ENCODE results near the gene RSPRY1. TPM values are rescaled to one million over a fixed set of nuclear protein-coding genes. Genes with fewer than 3 reads are reported as not detected.
A peak's percentile ranks its signal among the peaks of the same experiment; 100 is the strongest.
"Not testable (repeated sequence)": the region's sequence is repeated elsewhere in the genome, so short reads cannot be mapped to it uniquely, and the experiment has no call there.

The RSPRY1 gene
- total and polyA plus RNA-seq, 4 donors: 41.2 to 67.7 (median 49.0) TPM

DNA sequence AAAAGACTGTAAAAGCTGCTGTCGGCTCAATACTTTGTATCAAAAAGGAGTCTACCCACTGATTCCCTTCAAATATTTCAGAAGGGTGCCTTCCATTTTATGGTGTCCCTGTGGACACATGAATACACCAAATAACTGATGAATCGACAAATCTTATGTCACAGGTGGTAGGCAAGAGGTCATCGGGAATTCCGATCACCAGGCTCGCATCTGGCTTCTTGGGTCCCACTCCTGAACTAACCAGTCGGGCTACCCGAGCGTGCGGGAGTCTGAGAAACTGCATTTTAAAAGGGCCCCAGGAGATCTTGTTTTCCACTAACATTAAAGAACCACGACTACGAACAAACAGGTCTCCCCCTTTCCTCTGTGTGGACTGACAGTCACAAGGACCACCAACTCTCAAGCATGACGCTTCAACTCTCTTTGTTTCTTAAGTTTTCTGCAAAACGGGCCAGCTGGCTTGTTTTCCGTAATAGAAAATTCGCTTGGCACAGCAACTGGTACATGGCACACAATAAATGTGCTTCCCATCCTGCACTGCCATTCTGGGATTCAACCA lies 1.2 kb upstream of the RSPRY1 start:
- Histone ChIP-seq H3K36me3 (ENCODE audit: control insufficient read depth, insufficient read depth, low read length) (peaks cover 8% of the 10 kb centered on the region), H3K4me1 (ENCODE audit: control insufficient read depth, insufficient read depth, low read length) (peaks cover 12% of the 10 kb centered on the region), H3K4me3 (ENCODE audit: low read depth, low read length) (peak overlapping the region; percentile 99), H3K27me3 (ENCODE audit: control insufficient read depth, insufficient read depth, low read length) (no peaks in the 10 kb centered on the region), H3K9me3 (ENCODE audit: control insufficient read depth, insufficient read depth, low read length) (no peaks in the 10 kb centered on the region), H3K27ac (ENCODE audit: low read depth, low read length) (peak overlapping the region; percentile 95)
- WGBS (ENCODE audit: insufficient coverage): 16% methylated on average over 15 of the region's 15 CpGs
- peak in 1 of 6 donors; percentile 79 for DNase-seq (ENCODE audit: low read depth in 4 of 6, low spot score in 6 of 6)

DNA sequence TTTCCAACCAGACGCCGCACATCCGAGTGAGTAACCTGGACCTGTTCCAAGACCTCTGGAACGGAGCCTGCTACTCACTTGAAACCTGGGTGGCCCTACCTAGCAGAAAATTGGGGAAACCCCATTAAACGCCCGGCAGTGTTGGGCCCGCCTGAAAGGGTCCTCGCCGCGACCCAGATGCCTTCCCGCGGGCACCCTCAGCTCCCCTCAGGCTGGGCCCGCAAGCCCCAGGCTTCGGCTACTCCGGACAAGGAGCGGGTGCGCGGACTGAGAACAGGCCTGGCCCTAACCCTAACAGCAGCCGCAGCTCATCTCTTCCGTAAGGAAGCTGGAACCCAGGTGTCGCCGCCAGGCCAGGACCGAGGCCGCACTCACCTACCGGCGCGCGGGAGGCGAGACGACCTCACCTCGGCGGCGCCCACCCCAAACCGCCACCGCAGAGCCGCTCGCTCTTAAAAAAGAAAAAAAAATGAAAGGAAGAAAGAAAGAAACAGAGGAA lies 634 bp upstream of the RSPRY1 start:
- Histone ChIP-seq H3K4me3 (ENCODE audit: low read depth, low read length) (peak overlapping the region; percentile 99), H3K36me3 (ENCODE audit: control insufficient read depth, insufficient read depth, low read length) (peaks cover 10% of the 10 kb centered on the region), H3K27me3 (ENCODE audit: control insufficient read depth, insufficient read depth, low read length) (no peaks in the 10 kb centered on the region), H3K4me1 (ENCODE audit: control insufficient read depth, insufficient read depth, low read length) (peaks cover 14% of the 10 kb centered on the region), H3K27ac (ENCODE audit: low read depth, low read length) (peak overlapping the region; percentile 95), H3K9me3 (ENCODE audit: control insufficient read depth, insufficient read depth, low read length) (no peaks in the 10 kb centered on the region)
- WGBS (ENCODE audit: insufficient coverage): under 1% methylated on average over 20 of the region's 37 CpGs
- peak in 1 of 6 donors; percentile 84 for DNase-seq (ENCODE audit: low read depth in 4 of 6, low spot score in 6 of 6)

DNA sequence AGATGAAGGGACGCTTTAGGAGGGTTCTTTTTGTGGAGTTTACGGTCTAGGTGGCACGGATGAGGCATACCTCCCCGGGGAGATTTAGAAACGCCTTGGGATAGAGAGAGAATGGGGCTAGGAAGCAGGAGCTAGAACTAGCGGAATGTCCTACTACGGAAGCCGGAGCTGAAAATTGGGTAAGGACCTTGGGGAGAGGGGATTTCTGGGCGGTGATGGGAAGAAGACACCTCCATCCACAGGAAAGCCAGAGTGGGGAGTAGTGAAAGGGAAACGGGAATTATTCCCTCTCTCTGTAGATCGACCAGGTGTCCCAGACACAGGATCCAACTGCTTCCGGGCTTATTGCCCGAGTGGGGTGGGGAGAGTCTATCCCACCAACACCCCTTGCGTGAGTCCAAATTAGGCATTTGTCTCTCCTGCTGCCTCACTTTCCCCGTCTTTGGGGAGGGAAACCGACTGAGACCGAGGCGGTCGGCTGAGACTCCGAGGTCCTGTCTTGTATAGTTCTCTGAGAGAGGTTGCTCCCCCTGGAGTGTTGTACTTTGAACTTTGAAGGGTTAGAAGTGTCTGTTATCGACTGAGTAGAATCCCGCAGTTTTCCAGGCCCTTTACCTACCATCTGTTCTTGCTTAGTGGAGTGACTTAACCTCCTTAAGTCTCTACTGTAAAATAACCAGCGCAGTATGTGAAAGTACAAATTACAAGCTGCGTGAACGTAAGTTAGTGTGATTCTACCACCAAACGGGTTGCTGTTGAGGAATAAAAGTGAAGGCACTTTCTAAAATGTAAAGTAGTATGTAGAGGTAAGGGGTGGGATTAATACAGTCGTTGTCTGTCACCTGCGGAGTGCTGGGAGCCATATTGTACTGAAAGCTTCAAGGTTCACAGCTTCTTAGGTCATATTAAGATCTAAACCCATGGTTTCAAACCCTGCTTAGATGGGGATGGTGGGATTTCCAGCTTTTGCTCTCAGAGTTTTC lies 1.0 kb downstream of the RSPRY1 start:
- Histone ChIP-seq H3K4me1 (ENCODE audit: control insufficient read depth, insufficient read depth, low read length) (peaks cover 14% of the 10 kb centered on the region), H3K9me3 (ENCODE audit: control insufficient read depth, insufficient read depth, low read length) (no peaks in the 10 kb centered on the region), H3K27me3 (ENCODE audit: control insufficient read depth, insufficient read depth, low read length) (no peaks in the 10 kb centered on the region), H3K4me3 (ENCODE audit: low read depth, low read length) (peak overlapping the region; percentile 99), H3K27ac (ENCODE audit: low read depth, low read length) (peak overlapping the region; percentile 99), H3K36me3 (ENCODE audit: control insufficient read depth, insufficient read depth, low read length) (peaks cover 10% of the 10 kb centered on the region)
- DNase-seq (ENCODE audit: low read depth in 4 of 6, low spot score in 6 of 6): peak in 2 of 6 donors; percentile 59 to 67
- 0% methylated on average over 17 of the region's 28 CpGs for WGBS (ENCODE audit: insufficient coverage)

DNA sequence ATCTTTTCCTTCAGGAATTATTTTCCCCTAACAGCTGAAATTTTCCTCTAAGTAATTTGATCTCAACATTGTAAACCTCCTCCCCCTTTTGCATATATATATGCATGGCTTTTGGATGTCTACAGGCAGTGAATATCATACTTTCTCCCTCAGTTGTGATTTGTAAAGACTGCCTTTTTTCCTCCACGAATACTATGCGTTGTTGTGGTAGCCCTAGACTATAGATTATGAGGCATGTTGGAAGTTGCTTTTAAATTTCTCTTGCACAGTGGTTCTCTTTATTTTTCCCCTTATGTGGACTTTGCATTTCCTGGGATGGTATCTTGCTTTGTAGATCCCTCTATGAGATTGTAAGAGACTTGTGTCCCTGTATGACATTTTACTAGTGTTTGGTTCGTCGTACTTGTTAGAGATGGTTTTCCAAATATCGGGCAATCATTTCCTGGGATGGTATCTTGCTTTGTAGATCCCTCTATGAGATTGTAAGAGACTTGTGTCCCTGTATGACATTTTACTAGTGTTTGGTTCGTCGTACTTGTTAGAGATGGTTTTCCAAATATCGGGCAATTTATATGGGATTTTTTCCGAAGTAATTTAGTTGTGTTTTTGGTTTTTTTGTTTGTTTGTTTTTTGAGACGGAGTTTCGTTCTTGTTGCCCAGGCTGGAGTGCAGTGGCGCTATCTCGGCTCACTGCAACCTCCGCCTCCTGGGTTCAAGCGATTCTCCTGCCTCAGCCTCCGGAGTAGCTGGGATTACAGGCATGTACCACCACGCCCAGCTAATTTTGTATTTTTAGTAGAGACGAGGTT lies 2.0 kb downstream of the RSPRY1 start:
- H3K4me1 ChIP-seq (ENCODE audit: control insufficient read depth, insufficient read depth, low read length): peaks cover 14% of the 10 kb centered on the region
- H3K27me3 ChIP-seq (ENCODE audit: control insufficient read depth, insufficient read depth, low read length); DNase-seq (ENCODE audit: low read depth in 4 of 6, low spot score in 6 of 6); H3K36me3 ChIP-seq (ENCODE audit: control insufficient read depth, insufficient read depth, low read length); H3K9me3 ChIP-seq (ENCODE audit: control insufficient read depth, insufficient read depth, low read length): not testable (repeated sequence)
- H3K27ac ChIP-seq (ENCODE audit: low read depth, low read length): peak overlapping the region; percentile 11
- H3K4me3 ChIP-seq (ENCODE audit: low read depth, low read length): peak overlapping the region; percentile 99
- WGBS (ENCODE audit: insufficient coverage): 88% methylated on average over 7 of the region's 18 CpGs

DNA sequence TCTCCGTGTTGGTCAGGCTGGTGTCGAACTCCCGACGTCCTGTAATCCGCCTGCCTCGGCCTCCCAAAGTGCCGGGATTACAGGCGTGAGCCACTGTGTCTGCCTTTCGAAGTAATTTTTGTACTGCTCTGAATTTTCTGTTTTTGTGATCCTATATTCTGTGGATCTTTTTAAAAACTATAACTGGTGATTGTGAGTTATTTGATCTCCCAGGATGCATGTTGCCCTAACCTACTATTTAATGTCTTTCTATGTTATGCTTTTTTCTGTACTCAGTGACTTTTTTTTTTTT lies 2.5 kb downstream of the RSPRY1 start:
- 96% methylated on average over 7 of the region's 9 CpGs for WGBS (ENCODE audit: insufficient coverage)

DNA sequence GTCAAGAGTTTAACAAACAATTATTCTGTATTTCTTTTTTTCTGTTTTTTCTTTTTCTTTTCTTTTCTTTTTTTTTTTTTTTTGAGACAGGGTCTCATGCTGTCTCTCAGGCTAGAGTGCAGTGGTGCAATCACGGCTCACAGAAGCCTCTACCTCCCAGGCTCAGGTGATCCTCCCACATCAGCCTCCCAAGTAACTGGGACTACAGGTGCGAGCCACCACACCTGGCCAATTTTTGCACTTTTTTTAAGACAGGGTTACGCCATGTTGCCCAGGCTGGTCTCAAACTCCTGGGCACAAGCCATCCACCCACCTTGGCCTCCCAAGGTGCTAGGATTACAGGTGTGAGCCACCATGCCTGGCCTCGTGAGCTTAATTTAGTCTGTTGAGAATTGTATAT lies 3.4 kb downstream of the RSPRY1 start:
- not testable (repeated sequence) for H3K4me3 ChIP-seq (ENCODE audit: low read depth, low read length); DNase-seq (ENCODE audit: low read depth in 4 of 6, low spot score in 6 of 6); H3K9me3 ChIP-seq (ENCODE audit: control insufficient read depth, insufficient read depth, low read length); H3K27ac ChIP-seq (ENCODE audit: low read depth, low read length); H3K36me3 ChIP-seq (ENCODE audit: control insufficient read depth, insufficient read depth, low read length); H3K27me3 ChIP-seq (ENCODE audit: control insufficient read depth, insufficient read depth, low read length)
- no CpG with 5 or more reads among the region's 4 CpGs for WGBS (ENCODE audit: insufficient coverage)
- H3K4me1 ChIP-seq (ENCODE audit: control insufficient read depth, insufficient read depth, low read length): peaks cover 14% of the 10 kb centered on the region

More for the DNA sequence above, 2.5 kb downstream of the RSPRY1 start:
- H3K27ac ChIP-seq (ENCODE audit: low read depth, low read length): no peak overlapping the region
- no peak overlapping the region for H3K4me3 ChIP-seq (ENCODE audit: low read depth, low read length)
- no peaks in the 10 kb centered on the region for H3K9me3 ChIP-seq (ENCODE audit: control insufficient read depth, insufficient read depth, low read length)
- peaks cover 14% of the 10 kb centered on the region for H3K4me1 ChIP-seq (ENCODE audit: control insufficient read depth, insufficient read depth, low read length)
- H3K27me3 ChIP-seq (ENCODE audit: control insufficient read depth, insufficient read depth, low read length): no peaks in the 10 kb centered on the region
- DNase-seq (ENCODE audit: low read depth in 4 of 6, low spot score in 6 of 6): no peak
- peaks cover 10% of the 10 kb centered on the region for H3K36me3 ChIP-seq (ENCODE audit: control insufficient read depth, insufficient read depth, low read length)

DNA sequence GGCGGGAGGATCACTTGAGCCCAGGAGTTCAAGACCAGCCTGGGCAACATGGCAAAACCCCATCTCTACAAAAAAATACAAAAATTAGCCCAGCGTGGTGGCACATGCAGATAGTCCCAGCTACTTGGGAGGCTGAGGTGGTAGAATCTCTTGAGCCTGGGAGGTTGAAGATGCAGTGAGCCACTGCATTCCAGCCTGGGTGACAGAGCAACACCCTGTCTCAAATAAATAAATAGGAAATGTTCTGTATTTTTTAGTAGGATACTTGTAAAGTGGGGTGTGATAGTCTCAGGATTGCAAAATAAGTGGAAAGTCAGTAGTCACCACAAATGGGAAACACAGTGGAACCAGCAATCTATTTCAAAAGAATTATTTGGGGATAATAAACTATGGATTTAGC lies 4.0 kb downstream of the RSPRY1 start:
- Histone ChIP-seq H3K27ac (ENCODE audit: low read depth, low read length) (no peak overlapping the region), H3K36me3 (ENCODE audit: control insufficient read depth, insufficient read depth, low read length) (peaks cover 10% of the 10 kb centered on the region), H3K9me3 (ENCODE audit: control insufficient read depth, insufficient read depth, low read length) (no peaks in the 10 kb centered on the region), H3K27me3 (ENCODE audit: control insufficient read depth, insufficient read depth, low read length) (no peaks in the 10 kb centered on the region), H3K4me3 (ENCODE audit: low read depth, low read length) (no peak overlapping the region), H3K4me1 (ENCODE audit: control insufficient read depth, insufficient read depth, low read length) (peaks cover 11% of the 10 kb centered on the region)
- no CpG with 5 or more reads among the region's 2 CpGs for whole genome bisulfite sequencing (ENCODE audit: insufficient coverage)
- no peak for DNase-seq (ENCODE audit: low read depth in 4 of 6, low spot score in 6 of 6)

DNA sequence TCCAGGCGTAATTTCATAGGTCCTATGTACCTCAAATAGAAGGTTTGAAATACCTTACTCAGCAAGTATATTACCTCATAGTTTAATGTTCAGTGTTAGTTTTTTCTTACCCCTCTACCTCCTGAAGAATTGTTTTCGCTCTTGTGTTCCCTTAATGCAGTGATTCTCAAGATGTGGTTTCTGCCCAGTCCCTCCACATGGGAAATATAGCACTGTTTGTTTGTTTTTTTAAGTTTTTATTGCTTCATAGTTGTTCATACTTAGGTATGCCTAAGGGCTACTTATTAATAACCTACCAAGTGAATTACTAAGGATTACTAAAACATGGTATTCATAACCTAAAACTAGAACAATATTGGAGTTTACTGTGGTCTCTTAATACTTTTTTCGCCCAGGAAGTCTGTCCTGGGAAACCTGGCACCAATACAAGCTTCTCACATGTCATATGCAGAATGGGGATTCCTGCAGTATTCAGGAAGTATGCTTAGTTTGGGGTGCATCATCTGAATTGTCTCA lies 5.0 kb downstream of the RSPRY1 start:
- Histone ChIP-seq H3K4me3 (ENCODE audit: low read depth, low read length) (no peak overlapping the region), H3K27me3 (ENCODE audit: control insufficient read depth, insufficient read depth, low read length) (no peaks in the 10 kb centered on the region), H3K9me3 (ENCODE audit: control insufficient read depth, insufficient read depth, low read length) (no peaks in the 10 kb centered on the region), H3K36me3 (ENCODE audit: control insufficient read depth, insufficient read depth, low read length) (peaks cover 10% of the 10 kb centered on the region), H3K4me1 (ENCODE audit: control insufficient read depth, insufficient read depth, low read length) (peaks cover 11% of the 10 kb centered on the region), H3K27ac (ENCODE audit: low read depth, low read length) (no peak overlapping the region)
- WGBS (ENCODE audit: insufficient coverage): no CpG with 5 or more reads among the region's 3 CpGs
- no peak for DNase-seq (ENCODE audit: low read depth in 4 of 6, low spot score in 6 of 6)

DNA sequence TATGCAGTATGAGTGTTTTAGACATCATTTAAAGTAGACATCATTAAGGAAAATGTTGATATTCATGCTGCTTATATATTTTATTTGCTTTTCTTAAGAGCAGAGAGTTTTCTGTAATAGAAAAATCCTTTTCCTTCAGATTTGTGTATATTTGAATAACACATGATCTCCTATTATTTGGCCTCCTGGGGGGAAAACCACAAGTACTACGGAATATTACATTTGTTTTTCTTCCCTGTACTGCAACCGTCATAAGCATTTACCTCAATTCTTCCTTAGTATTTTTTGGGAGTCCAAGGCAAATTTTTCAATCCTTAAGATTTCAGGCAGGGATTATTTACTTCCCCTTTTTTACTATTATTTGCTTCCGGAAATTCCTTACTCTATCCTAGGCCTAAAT lies 6.0 kb downstream of the RSPRY1 start:
- Histone ChIP-seq H3K36me3 (ENCODE audit: control insufficient read depth, insufficient read depth, low read length) (peaks cover 6% of the 10 kb centered on the region), H3K9me3 (ENCODE audit: control insufficient read depth, insufficient read depth, low read length) (no peaks in the 10 kb centered on the region), H3K27ac (ENCODE audit: low read depth, low read length) (no peak overlapping the region), H3K27me3 (ENCODE audit: control insufficient read depth, insufficient read depth, low read length) (no peaks in the 10 kb centered on the region), H3K4me3 (ENCODE audit: low read depth, low read length) (no peak overlapping the region), H3K4me1 (ENCODE audit: control insufficient read depth, insufficient read depth, low read length) (peaks cover 9% of the 10 kb centered on the region)
- WGBS (ENCODE audit: insufficient coverage): no CpG with 5 or more reads among the region's 3 CpGs
- DNase-seq (ENCODE audit: low read depth in 4 of 6, low spot score in 6 of 6): no peak

All from spinal cord (tissue), 10 donors.